Erythroblast (primary cell): ENCODE results near the gene ZNF768.

ENCODE experiments used
- GATA1 ChIP-seq: IDR thresholded peaks from 2 replicates; pipeline ENCODE4 v1.6.1; 2011; ENCODE audit warnings: low read depth, mild to moderate bottlenecking, control low read depth, low read length, moderate library complexity
- POLR2A ChIP-seq: IDR thresholded peaks from 2 replicates; pipeline ENCODE4 v1.6.1; 2011; ENCODE audit warnings: mild to moderate bottlenecking, low read length

DNA sequence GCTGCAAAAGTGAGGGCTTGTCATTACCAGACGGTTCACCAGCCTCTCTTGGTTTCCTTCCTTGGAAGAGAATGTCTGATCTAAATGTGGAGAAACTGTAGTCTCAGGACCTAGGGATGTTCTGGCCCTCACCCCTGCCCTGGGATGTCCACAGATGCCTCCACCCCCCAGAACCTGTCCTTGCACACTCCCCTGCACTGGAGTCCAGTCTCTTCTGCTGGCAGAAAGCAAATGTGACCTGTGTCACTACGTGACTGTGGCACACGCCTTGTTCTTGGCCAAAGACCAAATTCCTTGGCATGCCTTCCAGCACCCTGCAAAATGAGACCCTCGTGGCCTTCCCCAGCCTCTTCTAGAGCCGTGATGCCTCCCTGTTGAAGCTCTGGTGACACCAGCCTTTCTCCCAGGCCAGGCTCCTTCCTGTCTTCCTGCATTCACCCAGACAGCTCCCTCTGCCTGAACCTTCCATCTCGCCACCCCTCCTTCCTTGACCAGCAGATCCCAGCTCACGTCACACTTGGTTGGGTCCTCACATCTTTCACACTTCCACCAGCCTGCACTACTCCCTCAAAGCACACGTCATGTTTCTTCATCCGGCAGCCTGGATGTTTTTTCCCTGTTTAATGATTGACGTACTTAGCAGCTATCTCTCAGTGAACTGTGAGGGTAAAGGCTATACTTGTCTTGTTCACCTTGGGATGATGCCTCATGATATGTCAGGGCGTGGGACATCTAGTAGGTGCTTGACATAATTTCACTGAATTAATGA lies 4.3 kb downstream of the ZNF768 start:
- TF ChIP-seq POLR2A (no peak), GATA1 (no peak)
